Measurements from ENCODE around the gene WWP2.
"Not testable (repeated sequence)": the region's sequence is repeated elsewhere in the genome, so short reads cannot be mapped to it uniquely, and the experiment has no call there.

The WWP2 gene

GRCh38 chr16:69821844-69822173, 59.7 kb downstream of the WWP2 start:
- H3K9ac ChIP-seq = no peak overlapping the region
- H3K4me1 ChIP-seq (ENCODE audit: low read depth, poor library complexity, severe bottlenecking) = peaks cover 3% of the 10 kb centered on the region
- no peaks in the 10 kb centered on the region for H3K79me2 ChIP-seq (ENCODE audit: insufficient read depth, low read depth)
- H3K27ac ChIP-seq = no peak overlapping the region
- no peaks in the 10 kb centered on the region for H4K20me1 ChIP-seq (ENCODE audit: insufficient read depth)
- no peak for TF ChIP-seq CTCF (conservative IDR thresholded peaks at IDR 0.05; ENCODE audit: low read depth, low read length)
- H3K4me3 ChIP-seq (IDR thresholded peaks at IDR 0.05; ENCODE audit: insufficient read depth, low read depth, low read length) = no peak overlapping the region
- H2AFZ ChIP-seq (ENCODE audit: low read depth) = no peak overlapping the region
- no peak overlapping the region for H3K4me2 ChIP-seq
- H3K27me3 ChIP-seq (ENCODE audit: insufficient read depth, low read depth) = no peaks in the 10 kb centered on the region
- no peaks in the 10 kb centered on the region for H3K36me3 ChIP-seq (ENCODE audit: insufficient read depth)

- H3K27ac ChIP-seq = no peak overlapping the region
- H4K20me1 ChIP-seq (ENCODE audit: insufficient read depth) = no peaks in the 10 kb centered on the region
- H3K79me2 ChIP-seq (ENCODE audit: insufficient read depth, low read depth) = no peaks in the 10 kb centered on the region
- no peak overlapping the region for H3K9ac ChIP-seq
- H3K4me3 ChIP-seq (IDR thresholded peaks at IDR 0.05; ENCODE audit: insufficient read depth, low read depth, low read length) = no peak overlapping the region
- no peak for TF ChIP-seq CTCF (conservative IDR thresholded peaks at IDR 0.05; ENCODE audit: low read depth, low read length)
- H3K27me3 ChIP-seq (ENCODE audit: insufficient read depth, low read depth) = no peaks in the 10 kb centered on the region
- H3K4me2 ChIP-seq = no peak overlapping the region
- peaks cover 3% of the 10 kb centered on the region for H3K4me1 ChIP-seq (ENCODE audit: low read depth, poor library complexity, severe bottlenecking)
- H3K36me3 ChIP-seq (ENCODE audit: insufficient read depth) = no peaks in the 10 kb centered on the region
- no peak overlapping the region for H2AFZ ChIP-seq (ENCODE audit: low read depth)
These were observed 60.2 kb downstream of the WWP2 start for GRCh38 chr16:69822174-69822935.

DNA sequence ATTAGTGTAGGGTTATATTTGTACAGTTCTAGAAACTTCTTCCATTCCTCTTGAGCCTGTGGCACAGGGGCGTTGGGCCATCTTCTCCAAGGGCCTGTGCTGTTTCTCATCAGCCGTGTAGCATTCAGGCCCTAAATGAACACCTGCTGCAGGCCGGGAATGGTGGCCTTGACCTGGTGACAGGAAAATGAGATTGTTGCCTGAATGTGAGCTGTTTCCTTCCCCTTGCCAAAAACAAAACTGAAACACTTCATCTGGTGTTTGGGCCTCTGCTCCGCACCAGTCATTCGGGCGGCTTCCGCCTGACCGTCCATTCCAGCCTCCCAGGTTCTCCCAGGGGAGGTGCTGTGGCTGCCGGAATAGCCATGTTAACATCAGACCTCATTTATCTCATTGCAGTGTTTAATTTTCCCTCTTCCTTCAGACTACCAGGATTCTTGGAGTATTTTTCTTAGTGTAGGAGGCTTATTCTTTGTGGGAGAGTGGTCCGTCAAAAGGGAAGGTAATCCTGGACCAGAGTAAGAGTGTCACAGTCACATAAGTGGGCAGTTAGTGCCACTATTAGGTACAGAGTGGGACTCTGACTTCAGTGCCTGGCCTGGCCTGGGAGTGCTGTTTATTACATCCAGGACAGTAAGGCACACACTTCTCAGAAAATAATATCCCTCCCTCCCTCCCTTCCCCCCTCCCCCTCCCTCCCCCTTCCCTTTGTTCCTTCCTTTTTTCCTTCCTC, 61.9 kb downstream of the WWP2 start:
- H3K27ac ChIP-seq = no peak overlapping the region
- no peak overlapping the region for H3K4me3 ChIP-seq (IDR thresholded peaks at IDR 0.05; ENCODE audit: insufficient read depth, low read depth, low read length)
- no peak overlapping the region for H3K4me2 ChIP-seq
- H2AFZ ChIP-seq (ENCODE audit: low read depth) = no peak overlapping the region
- no peak overlapping the region for H3K9ac ChIP-seq
- H3K79me2 ChIP-seq (ENCODE audit: insufficient read depth, low read depth) = no peaks in the 10 kb centered on the region
- no peak for TF ChIP-seq CTCF (conservative IDR thresholded peaks at IDR 0.05; ENCODE audit: low read depth, low read length)
- peaks cover 3% of the 10 kb centered on the region for H3K4me1 ChIP-seq (ENCODE audit: low read depth, poor library complexity, severe bottlenecking)
- H3K27me3 ChIP-seq (ENCODE audit: insufficient read depth, low read depth) = no peaks in the 10 kb centered on the region
- H4K20me1 ChIP-seq (ENCODE audit: insufficient read depth) = no peaks in the 10 kb centered on the region
- H3K36me3 ChIP-seq (ENCODE audit: insufficient read depth) = no peaks in the 10 kb centered on the region

GRCh38 chr16:69824564-69825142, 62.5 kb downstream of the WWP2 start:
- not testable (repeated sequence) for H3K27ac ChIP-seq; H3K79me2 ChIP-seq (ENCODE audit: insufficient read depth, low read depth); H4K20me1 ChIP-seq (ENCODE audit: insufficient read depth); H3K4me1 ChIP-seq (ENCODE audit: low read depth, poor library complexity, severe bottlenecking); H3K9ac ChIP-seq; H3K36me3 ChIP-seq (ENCODE audit: insufficient read depth); H3K4me3 ChIP-seq (IDR thresholded peaks at IDR 0.05; ENCODE audit: insufficient read depth, low read depth, low read length); H3K4me2 ChIP-seq; H3K27me3 ChIP-seq (ENCODE audit: insufficient read depth, low read depth); H2AFZ ChIP-seq (ENCODE audit: low read depth)

GRCh38 chr16:69827524-69827923, 65.4 kb downstream of the WWP2 start:
- no peak for TF ChIP-seq CTCF (conservative IDR thresholded peaks at IDR 0.05; ENCODE audit: low read depth, low read length)
- H3K27ac ChIP-seq = no peak overlapping the region
- H3K4me2 ChIP-seq = no peak overlapping the region

More at GRCh38 chr16:69827524-69827923, 65.4 kb downstream of the WWP2 start:
- H3K27me3 ChIP-seq (ENCODE audit: insufficient read depth, low read depth) = no peaks in the 10 kb centered on the region
- H3K36me3 ChIP-seq (ENCODE audit: insufficient read depth) = no peaks in the 10 kb centered on the region
- H3K9ac ChIP-seq = no peak overlapping the region
- H3K4me1 ChIP-seq (ENCODE audit: low read depth, poor library complexity, severe bottlenecking) = peaks cover 3% of the 10 kb centered on the region
- H3K79me2 ChIP-seq (ENCODE audit: insufficient read depth, low read depth) = no peaks in the 10 kb centered on the region
- H2AFZ ChIP-seq (ENCODE audit: low read depth) = no peak overlapping the region
- H3K4me3 ChIP-seq (IDR thresholded peaks at IDR 0.05; ENCODE audit: insufficient read depth, low read depth, low read length) = no peak overlapping the region
- H4K20me1 ChIP-seq (ENCODE audit: insufficient read depth) = no peaks in the 10 kb centered on the region
